GM23338 (cell line): ENCODE results near the gene LIX1. TPM values are rescaled to one million over a fixed set of nuclear protein-coding genes. Genes with fewer than 3 reads are reported as not detected.

Experiments
- ATAC-seq: fragments of 200-7000 bp; cut with Tn5 transposase; 3 replicates; pipeline ENCODE4 v1.9.1; 2020
- DNase-seq: peaks from one replicate; pipeline ENCODE4 v3.0.0-alpha.2; 2015; ENCODE audit warnings: low spot score
- H2AFZ ChIP-seq: fragments of 200-600 bp; sonication (generic); 2 replicates; pipeline ENCODE4 v1.8.0; 2016; ENCODE audit warnings: antibody characterized with exemption, mild to moderate bottlenecking, moderate library complexity
- H3F3A ChIP-seq: fragments of 200-600 bp; sonication (generic); replicated peaks from 2 replicates; pipeline ENCODE4 v1.8.0; 2017; ENCODE audit warnings: antibody characterized with exemption, mixed run types, low read depth
- H3K27ac ChIP-seq: fragments of 200-600 bp; sonication (generic); 2 replicates; pipeline ENCODE4 v1.6.1; 2016; ENCODE audit warnings: low read depth
- H3K27me3 ChIP-seq: fragments of 200-600 bp; sonication (generic); 2 replicates; pipeline ENCODE4 v1.8.0; 2016; ENCODE audit warnings: mild to moderate bottlenecking, mixed run types, moderate library complexity; ENCODE audit not compliant: insufficient read depth
- H3K36me3 ChIP-seq: fragments of 200-600 bp; sonication (generic); 2 replicates; pipeline ENCODE4 v1.8.0; 2016; ENCODE audit warnings: mild to moderate bottlenecking; ENCODE audit not compliant: insufficient read depth
- H3K4me1 ChIP-seq: fragments of 200-600 bp; sonication (generic); 2 replicates; pipeline ENCODE4 v1.8.0; 2016; ENCODE audit warnings: mild to moderate bottlenecking, moderate library complexity; ENCODE audit not compliant: insufficient read depth
- H3K4me2 ChIP-seq: fragments of 200-600 bp; sonication (generic); 2 replicates; pipeline ENCODE4 v1.7.1; 2017; ENCODE audit warnings: mixed run types
- H3K4me3 ChIP-seq: fragments of 200-600 bp; sonication (generic); 2 replicates; pipeline ENCODE4 v1.6.1; 2016; ENCODE audit warnings: mixed run types
- H3K79me2 ChIP-seq: fragments of 200-600 bp; sonication (generic); replicated peaks from 2 replicates; pipeline ENCODE4 v1.8.0; 2017; ENCODE audit warnings: mild to moderate bottlenecking; ENCODE audit not compliant: insufficient read depth
- H3K9me2 ChIP-seq: fragments of 200-600 bp; sonication (generic); 2 replicates; pipeline ENCODE4 v1.8.0; 2017; ENCODE audit not compliant: insufficient read depth
- H4K20me1 ChIP-seq: fragments of 200-600 bp; sonication (generic); replicated peaks from 2 replicates; pipeline ENCODE4 v1.8.0; 2017; ENCODE audit warnings: mild to moderate bottlenecking; ENCODE audit not compliant: insufficient read depth
- H3K27ac Mint-ChIP-seq: 2 replicates; pipeline ENCODE4 v1.8.0; 2020; ENCODE audit warnings: inconsistent platforms, mild to moderate bottlenecking, moderate library complexity, mixed read lengths
- H3K27me3 Mint-ChIP-seq: 3 replicates; pipeline ENCODE4 v1.8.0; 2022; ENCODE audit warnings: low read depth, mild to moderate bottlenecking, moderate library complexity, mixed read lengths, inconsistent platforms; ENCODE audit not compliant: insufficient read depth, poor library complexity
- H3K36me3 Mint-ChIP-seq: 3 replicates; pipeline ENCODE4 v1.8.0; 2021; ENCODE audit warnings: low read depth, mild to moderate bottlenecking, inconsistent platforms, moderate library complexity, mixed read lengths
- H3K4me1 Mint-ChIP-seq: 3 replicates; pipeline ENCODE4 v1.8.0; 2020; ENCODE audit warnings: mild to moderate bottlenecking, inconsistent platforms, mixed read lengths
- H3K4me3 Mint-ChIP-seq: 3 replicates; pipeline ENCODE4 v1.8.0; 2021; ENCODE audit warnings: moderate library complexity, mild to moderate bottlenecking, inconsistent platforms, mixed read lengths
- H3K9me3 Mint-ChIP-seq: 3 replicates; pipeline ENCODE4 v1.8.0; 2020; ENCODE audit warnings: moderate library complexity, mild to moderate bottlenecking, inconsistent platforms, mixed read lengths
- CREB1 ChIP-seq: fragments of 250-450 bp; sonication (Bioruptor Pico); IDR thresholded peaks from 2 replicates; pipeline ENCODE4 v1.5.0; 2020; ENCODE audit warnings: low read depth, mild to moderate bottlenecking, moderate library complexity
- EZH2 ChIP-seq: fragments of 200-600 bp; sonication (generic); IDR thresholded peaks from one replicate; pipeline ENCODE4 v1.8.0; 2017; ENCODE audit warnings: antibody characterized with exemption, mild to moderate bottlenecking, low read depth; ENCODE audit not compliant: unreplicated experiment
- EZH2phosphoT487 ChIP-seq: fragments of 200-600 bp; sonication (generic); IDR thresholded peaks from one replicate; pipeline ENCODE4 v1.8.1; 2018; ENCODE audit warnings: antibody characterized with exemption; ENCODE audit not compliant: unreplicated experiment
- JUNB ChIP-seq: IDR thresholded peaks from one replicate; pipeline ENCODE4 v1.6.1; 2016; ENCODE audit warnings: antibody characterized with exemption; ENCODE audit not compliant: unreplicated experiment
- NANOG ChIP-seq: IDR thresholded peaks from 2 replicates; pipeline ENCODE4 v1.6.1; 2016; ENCODE audit warnings: antibody characterized with exemption, borderline replicate concordance
- POLR2AphosphoS5 ChIP-seq: IDR thresholded peaks from 2 replicates; pipeline ENCODE4 v1.6.1; 2016; ENCODE audit warnings: antibody characterized with exemption, low read depth
- STAT1 ChIP-seq: IDR thresholded peaks from one replicate; pipeline ENCODE4 v1.6.1; 2016; ENCODE audit warnings: antibody characterized with exemption; ENCODE audit not compliant: unreplicated experiment
- ZNF114 ChIP-seq: fragments of 250-450 bp; sonication (Bioruptor Pico); IDR thresholded peaks from 2 replicates; pipeline ENCODE4 v1.5.0; 2020; ENCODE audit warnings: mild to moderate bottlenecking, moderate library complexity
- ZNF331 ChIP-seq: fragments of 250-450 bp; sonication (Bioruptor Pico); IDR thresholded peaks from 2 replicates; pipeline ENCODE4 v1.5.0; 2020; ENCODE audit warnings: low read depth, mild to moderate bottlenecking, moderate library complexity
- polyA plus RNA-seq: library from polyadenylated mRNA; unstranded; fragments of >200 nt; fragmentation: Nextera tagmentation; extraction: Ambion mirVana; gene quantifications from 2 replicates; pipeline ENCODE4 v1.2.1, GENCODE V29; 2016
- total RNA-seq: library from RNA; depleted of rRNA; stranded (reverse); fragments of >200 nt; shearing (Covaris generic); gene quantifications from 2 replicates; pipeline ENCODE4 v1.2.3, GENCODE V29; 2014
- TF ChIP-seq, protein P1 (sequence below): IDR thresholded peaks from one replicate; pipeline ENCODE4 v1.6.1; 2018; ENCODE audit warnings: antibody characterized with exemption; ENCODE audit not compliant: unreplicated experiment
- TF ChIP-seq, protein P2 (sequence below): IDR thresholded peaks from 2 replicates; pipeline ENCODE4 v1.6.1; 2016; ENCODE audit warnings: antibody characterized with exemption

Gene LIX1
- total and polyA plus RNA-seq, 2 experiments from 2014 or later = 0.13 TPM; not detected in 1

- TF ChIP-seq, protein P1, sequence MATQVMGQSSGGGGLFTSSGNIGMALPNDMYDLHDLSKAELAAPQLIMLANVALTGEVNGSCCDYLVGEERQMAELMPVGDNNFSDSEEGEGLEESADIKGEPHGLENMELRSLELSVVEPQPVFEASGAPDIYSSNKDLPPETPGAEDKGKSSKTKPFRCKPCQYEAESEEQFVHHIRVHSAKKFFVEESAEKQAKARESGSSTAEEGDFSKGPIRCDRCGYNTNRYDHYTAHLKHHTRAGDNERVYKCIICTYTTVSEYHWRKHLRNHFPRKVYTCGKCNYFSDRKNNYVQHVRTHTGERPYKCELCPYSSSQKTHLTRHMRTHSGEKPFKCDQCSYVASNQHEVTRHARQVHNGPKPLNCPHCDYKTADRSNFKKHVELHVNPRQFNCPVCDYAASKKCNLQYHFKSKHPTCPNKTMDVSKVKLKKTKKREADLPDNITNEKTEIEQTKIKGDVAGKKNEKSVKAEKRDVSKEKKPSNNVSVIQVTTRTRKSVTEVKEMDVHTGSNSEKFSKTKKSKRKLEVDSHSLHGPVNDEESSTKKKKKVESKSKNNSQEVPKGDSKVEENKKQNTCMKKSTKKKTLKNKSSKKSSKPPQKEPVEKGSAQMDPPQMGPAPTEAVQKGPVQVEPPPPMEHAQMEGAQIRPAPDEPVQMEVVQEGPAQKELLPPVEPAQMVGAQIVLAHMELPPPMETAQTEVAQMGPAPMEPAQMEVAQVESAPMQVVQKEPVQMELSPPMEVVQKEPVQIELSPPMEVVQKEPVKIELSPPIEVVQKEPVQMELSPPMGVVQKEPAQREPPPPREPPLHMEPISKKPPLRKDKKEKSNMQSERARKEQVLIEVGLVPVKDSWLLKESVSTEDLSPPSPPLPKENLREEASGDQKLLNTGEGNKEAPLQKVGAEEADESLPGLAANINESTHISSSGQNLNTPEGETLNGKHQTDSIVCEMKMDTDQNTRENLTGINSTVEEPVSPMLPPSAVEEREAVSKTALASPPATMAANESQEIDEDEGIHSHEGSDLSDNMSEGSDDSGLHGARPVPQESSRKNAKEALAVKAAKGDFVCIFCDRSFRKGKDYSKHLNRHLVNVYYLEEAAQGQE = no peak
- TF ChIP-seq EZH2 = no peak
- TF ChIP-seq, protein P2, sequence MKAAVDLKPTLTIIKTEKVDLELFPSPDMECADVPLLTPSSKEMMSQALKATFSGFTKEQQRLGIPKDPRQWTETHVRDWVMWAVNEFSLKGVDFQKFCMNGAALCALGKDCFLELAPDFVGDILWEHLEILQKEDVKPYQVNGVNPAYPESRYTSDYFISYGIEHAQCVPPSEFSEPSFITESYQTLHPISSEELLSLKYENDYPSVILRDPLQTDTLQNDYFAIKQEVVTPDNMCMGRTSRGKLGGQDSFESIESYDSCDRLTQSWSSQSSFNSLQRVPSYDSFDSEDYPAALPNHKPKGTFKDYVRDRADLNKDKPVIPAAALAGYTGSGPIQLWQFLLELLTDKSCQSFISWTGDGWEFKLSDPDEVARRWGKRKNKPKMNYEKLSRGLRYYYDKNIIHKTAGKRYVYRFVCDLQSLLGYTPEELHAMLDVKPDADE = no peak
- no peak for TF ChIP-seq ZNF114 (CRISPR knock-in tag)
Observed at GRCh38 chr5:97095318-97095732, 47.1 kb downstream of the LIX1 start (continued).

DNA sequence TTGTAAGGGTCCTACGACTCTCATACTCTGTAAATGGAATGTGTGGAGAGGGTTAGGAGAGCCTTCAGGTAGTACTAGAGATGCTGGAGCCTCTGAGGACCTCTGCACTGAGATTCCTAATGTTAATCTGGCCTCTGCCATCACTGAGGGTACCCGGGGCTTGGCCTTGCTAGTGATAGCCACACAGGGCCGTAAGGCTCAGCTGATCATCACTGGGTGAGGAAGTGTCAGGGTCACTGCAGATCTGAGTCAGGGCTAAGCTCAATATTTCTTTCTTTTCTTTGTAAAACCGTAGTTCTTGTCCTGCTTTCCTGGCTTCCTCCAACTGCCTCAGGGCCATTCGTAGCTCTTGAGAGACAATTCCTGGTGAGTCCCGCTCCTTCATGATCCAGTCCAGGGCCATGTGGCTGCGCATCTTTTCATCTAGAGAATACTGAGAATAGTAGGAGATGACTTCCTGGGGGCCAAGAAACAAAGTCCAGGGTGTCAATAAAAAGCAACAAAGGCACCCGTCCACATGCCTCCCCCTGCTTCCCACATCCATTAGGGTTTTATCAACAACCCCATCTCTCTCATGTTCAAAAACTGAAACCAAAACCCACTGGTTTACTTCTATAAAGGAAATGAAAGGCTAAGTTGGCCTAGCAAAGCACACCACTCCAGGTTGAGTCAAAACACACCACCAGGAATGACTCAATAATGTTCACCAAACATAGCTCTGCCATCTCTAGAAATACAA, 47.7 kb downstream of the LIX1 start:
- H3K36me3 ChIP-seq = no peaks in the 10 kb centered on the region
- no peaks in the 10 kb centered on the region for H3K27me3 ChIP-seq
- H3K27ac ChIP-seq = no peak overlapping the region
- no peak overlapping the region for H3K4me3 ChIP-seq
- no peaks in the 10 kb centered on the region for H3K9me3 Mint-ChIP-seq
- DNase-seq (no peak), ATAC-seq (no peak)
- H2AFZ ChIP-seq = 0 out of 2 replicates have a peak overlapping the region, but pooled peaks have one; percentile 39
- peaks cover 2% of the 10 kb centered on the region for H3K27me3 Mint-ChIP-seq
- H3K36me3 Mint-ChIP-seq = no peaks in the 10 kb centered on the region
- H3F3A ChIP-seq = no peaks in the 10 kb centered on the region
- no peak overlapping the region for H3K4me2 ChIP-seq
- no peak overlapping the region for H3K27ac Mint-ChIP-seq
- no peaks in the 10 kb centered on the region for H3K79me2 ChIP-seq
- H3K4me3 Mint-ChIP-seq = no peak overlapping the region
- no peak for TF ChIP-seq STAT1
- TF ChIP-seq JUNB = no peak
- TF ChIP-seq ZNF114 (CRISPR knock-in tag) = no peak
- TF ChIP-seq CREB1 (CRISPR knock-in tag) = no peak
- TF ChIP-seq NANOG = no peak
- TF ChIP-seq, protein P2 = no peak
- TF ChIP-seq POLR2AphosphoS5 = no peak
- no peak for TF ChIP-seq ZNF331 (CRISPR knock-in tag)
- TF ChIP-seq EZH2phosphoT487 = no peak
- H3K4me1 ChIP-seq = peaks cover 18% of the 10 kb centered on the region
- H3K9me2 ChIP-seq = peaks cover 15% of the 10 kb centered on the region; the same call in 1 of the 2 replicates
- no peaks in the 10 kb centered on the region for H4K20me1 ChIP-seq
- H3K4me1 Mint-ChIP-seq = peaks cover 28% of the 10 kb centered on the region
